Heart right ventricle (tissue), 16 donors: ENCODE measurements around the gene C1R. TPM values are rescaled to one million over a fixed set of nuclear protein-coding genes. Genes with fewer than 3 reads are reported as not detected.

Experiments used
- ATAC-seq, 8 donors: fragments of 200-7000 bp; cut with Tn5 transposase; one replicate each; pipeline ENCODE4 v1.9.1; 2020; ENCODE audit warnings: mild to moderate bottlenecking in 8 of 8, moderate library complexity in 8 of 8, moderate number of reproducible peaks in 1 of 8
- DNase-seq, 2 donors: peaks; one replicate each; pipeline ENCODE4 v3.0.0-alpha.2; 2020
- H3K27ac ChIP-seq, 10 donors: fragments of 200-600 bp; sonication (generic) in 2 of 10; one replicate each; pipeline versions ENCODE4 v1.5.0 to v1.8.0; 2020 to 2022; ENCODE audit warnings: mild to moderate bottlenecking in 3 of 10
- H3K27me3 ChIP-seq, 7 donors: fragments of 200-600 bp; one replicate each; pipeline ENCODE4 v1.8.0; 2021 to 2022; ENCODE audit warnings: mild to moderate bottlenecking in 2 of 7
- H3K36me3 ChIP-seq, 9 donors: fragments of 200-600 bp; sonication (generic) in 1 of 9; one replicate each; pipeline versions ENCODE4 v1.5.0 to v1.8.0; 2020 to 2022; ENCODE audit warnings: mild to moderate bottlenecking in 2 of 9
- H3K4me1 ChIP-seq, 9 donors: fragments of 200-600 bp; sonication (generic) in 1 of 9; one replicate each; pipeline versions ENCODE4 v1.5.0 to v1.8.0; 2020 to 2022; ENCODE audit warnings: mild to moderate bottlenecking in 4 of 9
- H3K4me3 ChIP-seq, 10 donors: fragments of 200-600 bp; sonication (generic) in 2 of 10; one replicate each; pipeline versions ENCODE4 v1.5.0 to v1.8.0; 2020 to 2022; ENCODE audit warnings: mild to moderate bottlenecking in 7 of 10, moderate library complexity in 2 of 10
- H3K9me3 ChIP-seq, 11 donors: fragments of 200-600 bp in 10 of 11; sonication (generic) in 2 of 11; one replicate each; pipeline versions ENCODE4 v1.5.0 to v1.8.0; 2013 to 2022; ENCODE audit warnings: mild to moderate bottlenecking in 2 of 11, control low read depth in 1 of 11, moderate library complexity in 1 of 11
- WGBS, 2 donors: extraction: QIAGEN DNeasy Blood & Tissue Kit; methylation state at CpG; one replicate each; pipeline ENCODE4 v1.1.7; 2013; ENCODE audit warnings: inconsistent platforms in 1 of 2; 5-methylcytosine and 5-hydroxymethylcytosine counted together
- intact Hi-C, 10 donors: fragments of 100-400 bp; cut with DNase I; formaldehyde crosslinking; loops; one replicate each; pipeline versions ENCODE4 v1.11.1 to v1.14.2; 2022
- polyA plus RNA-seq, 2 donors: library from polyadenylated mRNA; stranded (reverse); fragments of 200-250 nt; gene quantifications; one replicate each; pipeline ENCODE4 v1.2.3, GENCODE V29; 2013
- total RNA-seq, 10 donors: library from RNA; stranded (reverse); fragmentation: NEBNext Ultra II Directional in 3 of 10; extraction: Animal tissue kit (Norgen Biotek cat#: 25700) in 3 of 10; gene quantifications; one replicate each; pipeline versions ENCODE4 v1.2.1 to v1.2.4, GENCODE V29; 2021 to 2023
- TF ChIP-seq, protein P1 (sequence below), 9 donors: fragments of 200-600 bp; sonication (generic) in 2 of 9; IDR thresholded peaks; one replicate each; pipeline versions ENCODE4 v1.5.0 to v1.8.0; 2021 to 2022; ENCODE audit warnings: antibody characterized with exemption in 9 of 9, mild to moderate bottlenecking in 5 of 9, moderate library complexity in 1 of 9
- donor health status: Arrhythmogenic right ventricular cardiomyopathy.
- donor health status: ischemic (EF 13 %, LVEDD 7.1; RV severe dilation, severe dysfunction).
- donor health status: healthy with polysubstance abuse.
- donor health status: DM: no; HTN: yes; CAD: no.
- donor health status: DM: no; HTN: no; CAD: no.
- donor health status: ischemic (EF 25% LVEDD 6.9; RV normal size, moderate dysfunction).
- donor health status: ischemic (EF 25% LVEDD 5.7; RV mildly dilated, moderate dysfunction).
- donor health status: healthy.
- donor health status: DM: yes; HTN: yes; CAD: no.
- donor health status: Ischemic cardiomyopathy.
- donor health status: ischemic (EF 35%, LVEDD 5.7; RV mildly dilated, moderate dysfunction).
- donor health status: nonischemic (EF 11% LVEDD 7.7; RV severe dilation, severe dysfunction).
- donor health status: DM: yes; HTN: yes; CAD: no.
- donor health status: PGD.
- donor health status: ischemic (EF 29% LVEDD 5.4; RV normal size, mild dysfunction).
- donor health status: nonischemic (EF 23%, LVEDD 6.1; RV moderate dilation, normal function).

The C1R gene
- total and polyA plus RNA-seq, 12 donors, result 19.9 to 238 (median 71.9) TPM

DNA sequence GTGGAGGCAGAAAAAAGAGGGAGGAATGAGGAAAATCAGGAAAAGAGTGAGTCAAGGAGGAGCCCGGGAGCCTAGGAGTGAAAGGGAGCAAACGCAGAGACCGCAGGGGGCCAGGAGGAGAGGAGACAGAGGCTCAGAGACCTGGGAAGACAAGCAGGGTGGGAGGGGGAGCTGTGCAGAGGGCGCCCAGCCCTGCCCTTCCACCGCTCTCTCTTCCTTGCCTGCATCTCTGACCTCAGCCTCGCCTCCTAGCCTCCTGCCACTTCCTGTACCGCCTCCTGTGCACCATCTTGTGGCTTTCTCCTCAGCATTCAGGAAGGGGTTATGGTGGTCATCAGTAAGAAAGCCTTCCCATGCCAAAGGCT lies 39.2 kb upstream of the C1R start:
- intact Hi-C loops, result no loop called here
- Histone ChIP-seq H3K4me3 (peak overlapping the region in 4 of 10 donors; percentile 68 to 77 (median 69)), H3K36me3 (peaks cover 0 to 31% (median 0%) of the 10 kb centered on the region in 9 donors), H3K27ac (peak overlapping the region in 2 of 10 donors; percentile 75 to 80), H3K4me1 (peaks cover 5 to 38% (median 25%) of the 10 kb centered on the region in 9 donors), H3K9me3 (no peaks in the 10 kb centered on the region), H3K27me3 (peaks cover 0 to 29% (median 0%) of the 10 kb centered on the region in 7 donors)
- ATAC-seq, result no peak
- WGBS, 2 donors, result 56 to 59% methylated on average over 7 of the region's 7 CpGs
- TF ChIP-seq, protein P1, sequence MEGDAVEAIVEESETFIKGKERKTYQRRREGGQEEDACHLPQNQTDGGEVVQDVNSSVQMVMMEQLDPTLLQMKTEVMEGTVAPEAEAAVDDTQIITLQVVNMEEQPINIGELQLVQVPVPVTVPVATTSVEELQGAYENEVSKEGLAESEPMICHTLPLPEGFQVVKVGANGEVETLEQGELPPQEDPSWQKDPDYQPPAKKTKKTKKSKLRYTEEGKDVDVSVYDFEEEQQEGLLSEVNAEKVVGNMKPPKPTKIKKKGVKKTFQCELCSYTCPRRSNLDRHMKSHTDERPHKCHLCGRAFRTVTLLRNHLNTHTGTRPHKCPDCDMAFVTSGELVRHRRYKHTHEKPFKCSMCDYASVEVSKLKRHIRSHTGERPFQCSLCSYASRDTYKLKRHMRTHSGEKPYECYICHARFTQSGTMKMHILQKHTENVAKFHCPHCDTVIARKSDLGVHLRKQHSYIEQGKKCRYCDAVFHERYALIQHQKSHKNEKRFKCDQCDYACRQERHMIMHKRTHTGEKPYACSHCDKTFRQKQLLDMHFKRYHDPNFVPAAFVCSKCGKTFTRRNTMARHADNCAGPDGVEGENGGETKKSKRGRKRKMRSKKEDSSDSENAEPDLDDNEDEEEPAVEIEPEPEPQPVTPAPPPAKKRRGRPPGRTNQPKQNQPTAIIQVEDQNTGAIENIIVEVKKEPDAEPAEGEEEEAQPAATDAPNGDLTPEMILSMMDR (IDR thresholded peaks at IDR 0.05), result no peak
- no peak for DNase-seq

DNA sequence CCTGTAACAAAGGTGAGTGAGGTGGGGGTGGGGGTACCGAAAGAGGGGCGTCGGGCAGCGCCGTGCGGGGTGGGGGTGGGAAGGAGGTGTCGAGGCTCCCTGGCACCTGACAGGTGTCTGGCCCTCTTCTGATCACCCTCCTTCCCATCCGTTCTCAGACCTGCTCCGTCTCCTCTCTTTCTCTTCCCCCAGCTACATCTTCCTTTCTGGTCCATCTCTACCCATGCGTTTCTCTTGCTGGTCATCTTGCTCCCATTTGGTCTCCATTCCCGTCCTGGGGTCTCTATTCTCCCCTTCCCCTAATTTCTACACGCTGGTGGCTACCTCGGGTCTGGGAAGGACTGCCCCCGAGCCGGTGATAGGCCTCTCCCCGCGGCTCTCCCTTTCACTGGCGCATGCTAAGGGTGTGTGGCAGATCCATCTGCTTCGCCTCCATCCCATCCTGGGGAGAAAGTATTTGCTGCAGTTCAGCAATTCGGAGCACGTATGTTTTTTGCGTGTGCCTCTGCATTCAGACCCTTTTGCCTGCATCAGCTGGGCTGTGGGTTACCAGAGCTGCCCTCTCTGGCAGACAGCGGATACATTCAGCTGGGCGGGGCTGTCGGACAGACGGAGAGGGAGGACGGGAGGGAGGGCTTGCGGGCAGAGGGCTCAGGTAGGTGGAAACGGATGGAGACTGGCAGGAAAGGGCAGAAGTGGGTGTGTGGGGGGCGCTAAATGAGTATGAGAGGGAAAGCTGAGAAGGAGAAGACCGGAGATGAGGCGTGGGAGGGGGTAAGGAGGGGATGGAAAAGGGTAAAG lies 38.7 kb upstream of the C1R start:
- H3K27ac ChIP-seq, result peak overlapping the region in 8 of 10 donors; percentile 30 to 80 (median 64)
- H3K27me3 ChIP-seq, result peaks cover 0 to 29% (median 0%) of the 10 kb centered on the region in 7 donors
- ATAC-seq, result peak; percentile 18 to 61 (median 53)
- peaks cover 0 to 25% (median 0%) of the 10 kb centered on the region in 9 donors for H3K36me3 ChIP-seq
- no peaks in the 10 kb centered on the region for H3K9me3 ChIP-seq
- intact Hi-C loops, result no loop called here
- WGBS, 2 donors, result 4 to 5% methylated on average over 32 of the region's 32 CpGs
- H3K4me1 ChIP-seq, result peaks cover 5 to 38% (median 25%) of the 10 kb centered on the region in 9 donors
- TF ChIP-seq, protein P1 (IDR thresholded peaks at IDR 0.05), result no peak
- DNase-seq, result peak in 1 of 2 donors; percentile 47
- H3K4me3 ChIP-seq, result peak overlapping the region; percentile 52 to 77 (median 66)

DNA sequence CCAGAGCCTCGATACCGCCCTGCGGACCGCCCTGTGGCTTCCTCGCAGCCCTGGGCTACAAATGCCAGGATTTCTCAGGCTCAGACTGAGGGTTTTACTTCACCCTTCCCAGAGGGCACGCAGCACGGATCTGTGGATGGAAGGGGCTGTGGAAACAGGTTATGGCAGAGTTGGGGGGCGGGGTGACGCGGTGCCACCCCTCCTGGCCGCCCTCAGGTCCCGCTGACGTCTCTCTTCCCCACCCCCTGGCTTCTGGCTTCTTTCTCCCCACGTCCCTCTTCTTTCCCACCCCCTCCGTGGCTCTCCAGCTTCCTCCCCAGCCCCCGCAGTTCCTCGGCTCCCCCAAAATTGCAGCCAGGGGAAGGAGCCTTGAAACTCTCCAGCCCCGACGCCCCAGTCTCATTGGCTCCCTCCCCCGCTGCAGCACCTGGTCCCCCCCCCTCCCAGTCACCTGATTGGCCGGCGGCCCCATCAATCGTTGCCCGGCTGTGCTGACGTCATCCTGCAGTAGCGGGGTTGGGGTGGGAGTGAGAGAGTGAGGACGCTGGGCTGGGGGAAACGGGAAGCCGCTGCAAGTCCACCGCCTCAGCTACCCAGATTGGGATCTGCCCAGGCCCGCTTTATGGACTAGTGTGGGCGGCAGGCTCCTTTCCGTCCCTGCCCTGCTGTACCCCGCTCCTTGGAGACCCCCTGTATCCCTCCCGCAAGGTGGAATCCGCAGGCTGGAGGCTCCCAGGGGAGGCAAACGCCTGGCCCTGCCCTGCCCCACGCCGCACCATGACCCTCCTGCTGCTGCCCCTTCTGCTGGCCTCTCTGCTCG lies 37.8 kb upstream of the C1R start, which contains the start of gene CLSTN3:
CLSTN3 (plus strand) TSS at position 500 of the 820 bp plus-strand sequence; CDS start at position 778, 278 bp downstream.
- Histone ChIP-seq H3K4me1 (peaks cover 5 to 38% (median 25%) of the 10 kb centered on the region in 9 donors), H3K27ac (peak within 1 kb of the TSS in 8 of 10 donors; percentile 30 to 80 (median 64)), H3K9me3 (no peaks in the 10 kb centered on the region), H3K4me3 (peak within 1 kb of the TSS; percentile 52 to 77 (median 66)), H3K36me3 (peaks cover 0 to 18% (median 0%) of the 10 kb centered on the region in 9 donors), H3K27me3 (peaks cover 0 to 29% (median 0%) of the 10 kb centered on the region in 7 donors)
- DNase-seq (peak; percentile 84 to 86), ATAC-seq (peak; percentile 63 to 93 (median 88))
- TF ChIP-seq, protein P1 (IDR thresholded peaks at IDR 0.05), result no peak
- intact Hi-C loops, result no loop called here
- WGBS, 2 donors, result 1% methylated on average over 39 to 40 of the region's 40 CpGs
